Osteoblast (primary cell): ENCODE results near the gene H2BK1. TPM values are rescaled to one million over a fixed set of nuclear protein-coding genes. Genes with fewer than 3 reads are reported as not detected.

Experiments
- DNase-seq: peaks from one replicate; pipeline ENCODE4 v3.0.0; 2011; ENCODE audit warnings: low spot score, mixed read lengths; ENCODE audit not compliant: insufficient read length; ENCODE audit errors: missing footprints
- H2AFZ ChIP-seq: 2 replicates; pipeline ENCODE4 v1.6.0; 2011; ENCODE audit warnings: mild to moderate bottlenecking, low read length
- H3K27ac ChIP-seq: 2 replicates; pipeline ENCODE4 v1.5.1; 2011; ENCODE audit warnings: mild to moderate bottlenecking, low read depth, low read length, moderate library complexity
- H3K27me3 ChIP-seq: 2 replicates; pipeline ENCODE4 v1.6.0; 2012; ENCODE audit warnings: mild to moderate bottlenecking, control low read depth, inconsistent platforms, low read length, moderate library complexity; ENCODE audit not compliant: insufficient read depth
- H3K36me3 ChIP-seq: 2 replicates; pipeline ENCODE4 v1.5.1; 2011; ENCODE audit warnings: mild to moderate bottlenecking, low read length, control low read depth, moderate library complexity; ENCODE audit not compliant: insufficient read depth
- H3K4me1 ChIP-seq: 2 replicates; pipeline ENCODE4 v1.5.1; 2011; ENCODE audit warnings: mild to moderate bottlenecking, low read length, control low read depth, moderate library complexity; ENCODE audit not compliant: insufficient read depth
- H3K4me2 ChIP-seq: 2 replicates; pipeline ENCODE4 v1.6.0; 2011; ENCODE audit warnings: mild to moderate bottlenecking, low read length; ENCODE audit not compliant: insufficient read depth
- H3K4me3 ChIP-seq: fragments of 200-600 bp; sonication (generic); 3 replicates; pipeline ENCODE4 v1.5.1; 2012; ENCODE audit warnings: mild to moderate bottlenecking, low read length, inconsistent platforms; ENCODE audit not compliant: insufficient read depth
- H3K79me2 ChIP-seq: 2 replicates; pipeline ENCODE4 v1.6.0; 2012; ENCODE audit warnings: mild to moderate bottlenecking, low read length, control low read depth, inconsistent platforms; ENCODE audit not compliant: insufficient read depth
- H3K9me3 ChIP-seq: 2 replicates; pipeline ENCODE4 v1.5.1; 2011; ENCODE audit warnings: low read depth, low read length, control low read depth
- H4K20me1 ChIP-seq: 2 replicates; pipeline ENCODE4 v1.6.0; 2012; ENCODE audit warnings: mild to moderate bottlenecking, low read length, control low read depth; ENCODE audit not compliant: insufficient read depth
- CTCF ChIP-seq: IDR thresholded peaks from 2 replicates; pipeline ENCODE4 v1.5.1; 2011; ENCODE audit warnings: mild to moderate bottlenecking, low read depth, low read length, moderate library complexity; ENCODE audit errors: extremely low read depth
- total RNA-seq: library from RNA; depleted of rRNA; stranded (reverse); fragments of >200 nt; gene quantifications from 2 replicates; pipeline ENCODE4 v1.2.3, GENCODE V29; 2012

Gene H2BK1
- total RNA-seq, 1 donor, result not detected

GRCh38 chr7:151201344-151201743, 8.9 kb downstream of the H2BK1 start:
- Histone ChIP-seq H3K4me2 (no peak overlapping the region), H4K20me1 (no peaks in the 10 kb centered on the region), H3K9me3 (no peaks in the 10 kb centered on the region), H3K4me3 (no peak overlapping the region), H3K4me1 (no peaks in the 10 kb centered on the region), H3K27me3 (peaks cover 55% of the 10 kb centered on the region), H3K79me2 (no peaks in the 10 kb centered on the region), H2AFZ (no peak overlapping the region), H3K27ac (no peak overlapping the region), H3K36me3 (no peaks in the 10 kb centered on the region)
- TF ChIP-seq CTCF, result no peak
- DNase-seq, result peak; percentile 77

- H3K9me3 ChIP-seq, result no peaks in the 10 kb centered on the region
- no peaks in the 10 kb centered on the region for H3K36me3 ChIP-seq
- no peak for TF ChIP-seq CTCF
- H3K4me1 ChIP-seq, result no peaks in the 10 kb centered on the region
- H2AFZ ChIP-seq, result no peak overlapping the region
- no peak overlapping the region for H3K27ac ChIP-seq
- H3K4me2 ChIP-seq, result no peak overlapping the region
- peaks cover 52% of the 10 kb centered on the region for H3K27me3 ChIP-seq
- DNase-seq, result peak; percentile 63
- no peak overlapping the region for H3K4me3 ChIP-seq
- H4K20me1 ChIP-seq, result no peaks in the 10 kb centered on the region
- H3K79me2 ChIP-seq, result no peaks in the 10 kb centered on the region
Measured at GRCh38 chr7:151198945-151199848, 11.1 kb downstream of the H2BK1 start.

- H2AFZ ChIP-seq, result no peak overlapping the region
- no peaks in the 10 kb centered on the region for H3K36me3 ChIP-seq
- H3K4me3 ChIP-seq, result no peak overlapping the region
- DNase-seq, result peak; percentile 25
- H3K27ac ChIP-seq, result no peak overlapping the region
- TF ChIP-seq CTCF, result no peak
- H3K9me3 ChIP-seq, result no peaks in the 10 kb centered on the region
- no peaks in the 10 kb centered on the region for H3K79me2 ChIP-seq
- no peaks in the 10 kb centered on the region for H4K20me1 ChIP-seq
- no peaks in the 10 kb centered on the region for H3K4me1 ChIP-seq
- H3K27me3 ChIP-seq, result peaks cover 44% of the 10 kb centered on the region
- no peak overlapping the region for H3K4me2 ChIP-seq
Measured at GRCh38 chr7:151197932-151198331, 12.4 kb downstream of the H2BK1 start.

GRCh38 chr7:151195616-151196450, 14.5 kb downstream of the H2BK1 start:
- no peaks in the 10 kb centered on the region for H3K9me3 ChIP-seq
- no peaks in the 10 kb centered on the region for H3K36me3 ChIP-seq
- DNase-seq, result peak; percentile 85
- H3K4me3 ChIP-seq, result no peak overlapping the region
- no peak overlapping the region for H3K4me2 ChIP-seq
- no peaks in the 10 kb centered on the region for H3K79me2 ChIP-seq
- peaks cover 29% of the 10 kb centered on the region for H3K27me3 ChIP-seq
- no peaks in the 10 kb centered on the region for H4K20me1 ChIP-seq
- no peaks in the 10 kb centered on the region for H3K4me1 ChIP-seq
- no peak overlapping the region for H2AFZ ChIP-seq
- no peak overlapping the region for H3K27ac ChIP-seq
- no peak for TF ChIP-seq CTCF
